NB4 (cell line): ENCODE results near the gene SHROOM2.

Experiments used
- MYC ChIP-seq: IDR thresholded peaks from 2 replicates; pipeline ENCODE4 v1.6.1; 2011; ENCODE audit warnings: low read depth, low read length
- POLR2A ChIP-seq: IDR thresholded peaks from 2 replicates; pipeline ENCODE4 v1.6.1; 2011; ENCODE audit warnings: mild to moderate bottlenecking; ENCODE audit not compliant: insufficient read length; ENCODE audit errors: extremely low read depth
- TF ChIP-seq, protein P1 (sequence below): IDR thresholded peaks from one replicate; pipeline ENCODE4 v1.5.1; 2012; ENCODE audit warnings: low read depth, low read length
- TF ChIP-seq, protein P2 (sequence below): IDR thresholded peaks from 2 replicates; pipeline ENCODE4 v1.6.1; 2011; ENCODE audit warnings: low read depth, low read length

DNA sequence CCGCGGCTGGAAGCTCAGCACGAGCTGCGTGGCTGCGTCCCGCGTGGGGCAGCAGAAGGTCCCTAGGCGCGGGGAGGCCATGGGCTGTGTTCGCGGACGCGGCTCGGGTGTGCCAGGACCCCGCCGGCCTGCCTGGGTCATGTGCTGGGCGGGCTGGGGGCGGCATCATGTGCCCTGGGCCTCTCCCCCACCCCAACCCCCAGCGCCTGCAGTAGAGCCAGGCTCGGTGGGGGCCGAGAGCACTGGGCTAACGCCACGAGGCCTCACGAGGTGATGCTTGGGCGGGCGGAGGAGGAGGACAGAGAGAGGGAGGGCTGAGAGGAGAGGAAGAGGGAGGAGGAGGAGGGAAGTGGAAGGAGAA is 20.5 kb upstream of the SHROOM2 start, which contains the start of gene GPR143:
- TF ChIP-seq MYC (no peak), POLR2A (no peak)
- TF ChIP-seq, protein P1, sequence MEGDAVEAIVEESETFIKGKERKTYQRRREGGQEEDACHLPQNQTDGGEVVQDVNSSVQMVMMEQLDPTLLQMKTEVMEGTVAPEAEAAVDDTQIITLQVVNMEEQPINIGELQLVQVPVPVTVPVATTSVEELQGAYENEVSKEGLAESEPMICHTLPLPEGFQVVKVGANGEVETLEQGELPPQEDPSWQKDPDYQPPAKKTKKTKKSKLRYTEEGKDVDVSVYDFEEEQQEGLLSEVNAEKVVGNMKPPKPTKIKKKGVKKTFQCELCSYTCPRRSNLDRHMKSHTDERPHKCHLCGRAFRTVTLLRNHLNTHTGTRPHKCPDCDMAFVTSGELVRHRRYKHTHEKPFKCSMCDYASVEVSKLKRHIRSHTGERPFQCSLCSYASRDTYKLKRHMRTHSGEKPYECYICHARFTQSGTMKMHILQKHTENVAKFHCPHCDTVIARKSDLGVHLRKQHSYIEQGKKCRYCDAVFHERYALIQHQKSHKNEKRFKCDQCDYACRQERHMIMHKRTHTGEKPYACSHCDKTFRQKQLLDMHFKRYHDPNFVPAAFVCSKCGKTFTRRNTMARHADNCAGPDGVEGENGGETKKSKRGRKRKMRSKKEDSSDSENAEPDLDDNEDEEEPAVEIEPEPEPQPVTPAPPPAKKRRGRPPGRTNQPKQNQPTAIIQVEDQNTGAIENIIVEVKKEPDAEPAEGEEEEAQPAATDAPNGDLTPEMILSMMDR: no peak
- TF ChIP-seq, protein P2, sequence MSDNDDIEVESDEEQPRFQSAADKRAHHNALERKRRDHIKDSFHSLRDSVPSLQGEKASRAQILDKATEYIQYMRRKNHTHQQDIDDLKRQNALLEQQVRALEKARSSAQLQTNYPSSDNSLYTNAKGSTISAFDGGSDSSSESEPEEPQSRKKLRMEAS: no peak
